Lower lobe of right lung (tissue), 2 donors: ENCODE results near the gene SACM1L. TPM values are rescaled to one million over a fixed set of nuclear protein-coding genes. Genes with fewer than 3 reads are reported as not detected.
A peak's percentile ranks its signal among the peaks of the same experiment; 100 is the strongest.
"Not testable (repeated sequence)": the region's sequence is repeated elsewhere in the genome, so short reads cannot be mapped to it uniquely, and the experiment has no call there.

Experiments used
- ATAC-seq, 2 donors: fragments of 200-7000 bp; cut with Tn5 transposase; one replicate each; pipeline ENCODE4 v1.9.1; 2020 to 2022; ENCODE audit warnings: mild to moderate bottlenecking in 2 of 2, moderate library complexity in 2 of 2
- DNase-seq: peaks from one replicate; pipeline ENCODE4 v3.0.0-alpha.2; 2020
- H3K27ac ChIP-seq: fragments of 200-600 bp; one replicate; pipeline ENCODE4 v1.8.0; 2022
- H3K27me3 ChIP-seq: fragments of 200-600 bp; one replicate; pipeline ENCODE4 v1.8.0; 2022; ENCODE audit warnings: low read depth
- H3K36me3 ChIP-seq: fragments of 200-600 bp; one replicate; pipeline ENCODE4 v1.8.0; 2022; ENCODE audit warnings: mild to moderate bottlenecking
- H3K4me1 ChIP-seq: fragments of 200-600 bp; one replicate; pipeline ENCODE4 v1.8.0; 2022
- H3K4me3 ChIP-seq: fragments of 200-600 bp; one replicate; pipeline ENCODE4 v1.8.0; 2022; ENCODE audit warnings: mild to moderate bottlenecking
- H3K9me3 ChIP-seq: fragments of 200-600 bp; one replicate; pipeline ENCODE4 v1.8.0; 2022
- CTCF ChIP-seq: fragments of 200-600 bp; IDR thresholded peaks from one replicate; pipeline ENCODE4 v1.8.0; 2022; ENCODE audit warnings: antibody characterized with exemption, mild to moderate bottlenecking
- intact Hi-C: fragments of 100-400 bp; cut with DNase I; formaldehyde crosslinking; loops from one replicate; pipeline ENCODE4 v1.11.0; 2022
- total RNA-seq: library from RNA; stranded (reverse); fragmentation: NEBNext Ultra II Directional; extraction: Animal tissue kit (Norgen Biotek cat#: 25700); gene quantifications from one replicate; pipeline ENCODE4 v1.2.1, GENCODE V29; 2021
- donor health status: DM: no; HTN: yes; CAD: no; lungs with severe emphysema.

SACM1L gene
- total RNA-seq, 1 donor from 2014 or later: 80.5 TPM

- H3K27ac ChIP-seq: no peak overlapping the region
- TF ChIP-seq CTCF: no peak
- ATAC-seq: no peak
Observed at GRCh38 chr3:45693941-45694521, 4.8 kb downstream of the SACM1L start.

GRCh38 chr3:45695166-45695565 is 6.0 kb downstream of the SACM1L start:
- DNase-seq, H3K9me3 ChIP-seq, ATAC-seq, intact Hi-C loops, H3K27me3 ChIP-seq, H3K4me3 ChIP-seq, H3K27ac ChIP-seq: not testable (repeated sequence)
- Histone ChIP-seq H3K36me3 (peaks cover 28% of the 10 kb centered on the region), H3K4me1 (peaks cover 52% of the 10 kb centered on the region)

More at GRCh38 chr3:45693941-45694521, 4.8 kb downstream of the SACM1L start:
- Histone ChIP-seq H3K9me3 (no peaks in the 10 kb centered on the region), H3K27me3 (no peaks in the 10 kb centered on the region), H3K36me3 (peaks cover 28% of the 10 kb centered on the region), H3K4me1 (peaks cover 54% of the 10 kb centered on the region), H3K4me3 (no peak overlapping the region)
- intact Hi-C loops: no loop called here
- no peak for DNase-seq

GRCh38 chr3:45700570-45701073 is 11.4 kb downstream of the SACM1L start:
- Histone ChIP-seq H3K4me3 (no peak overlapping the region), H3K27ac (no peak overlapping the region), H3K36me3 (peaks cover 43% of the 10 kb centered on the region), H3K27me3 (no peaks in the 10 kb centered on the region), H3K4me1 (peaks cover 12% of the 10 kb centered on the region), H3K9me3 (no peaks in the 10 kb centered on the region)
- DNase-seq (no peak), ATAC-seq (no peak)
- no peak for TF ChIP-seq CTCF
- intact Hi-C loops: no loop called here

- intact Hi-C loops: no loop called here
- no peak overlapping the region for H3K4me3 ChIP-seq
- H3K27me3 ChIP-seq: no peaks in the 10 kb centered on the region
- peaks cover 44% of the 10 kb centered on the region for H3K36me3 ChIP-seq
- DNase-seq (no peak), ATAC-seq (peak in 1 of 2 donors; percentile 58)
- TF ChIP-seq CTCF: no peak
- peaks cover 12% of the 10 kb centered on the region for H3K4me1 ChIP-seq
- H3K27ac ChIP-seq: no peak overlapping the region
- no peaks in the 10 kb centered on the region for H3K9me3 ChIP-seq
Observed at GRCh38 chr3:45701172-45701867, 12.1 kb downstream of the SACM1L start.

GRCh38 chr3:45704301-45704943 is 15.2 kb downstream of the SACM1L start:
- Histone ChIP-seq H3K27ac (no peak overlapping the region), H3K27me3 (no peaks in the 10 kb centered on the region), H3K4me1 (peaks cover 12% of the 10 kb centered on the region), H3K4me3 (no peak overlapping the region), H3K36me3 (peaks cover 59% of the 10 kb centered on the region), H3K9me3 (no peaks in the 10 kb centered on the region)
- intact Hi-C loops: no loop called here
- no peak for DNase-seq
- ATAC-seq: no peak
- no peak for TF ChIP-seq CTCF
